HG03442 (cell line): ENCODE data around the gene GABRG3.
"Not testable (repeated sequence)": the region's sequence is repeated elsewhere in the genome, so short reads cannot be mapped to it uniquely, and the experiment has no call there.

ENCODE experiments used
- ATAC-seq: cut with Tn5 transposase; IDR thresholded peaks from one replicate; pipeline ENCODE4 v1.9.1; 2021; ENCODE audit warnings: mild to moderate bottlenecking, moderate library complexity; ENCODE audit not compliant: unreplicated experiment

GABRG3 gene

GRCh38 chr15:26985050-26985449 is 14.1 kb downstream of the GABRG3 start:
- ATAC-seq: no peak

GRCh38 chr15:26996250-26996649 is 25.3 kb downstream of the GABRG3 start:
- no peak for ATAC-seq

- ATAC-seq: not testable (repeated sequence)
Observed at GRCh38 chr15:27003003-27003402, 32.0 kb downstream of the GABRG3 start.

- ATAC-seq: not testable (repeated sequence)
Observed at GRCh38 chr15:27004226-27004625, 33.2 kb downstream of the GABRG3 start.

GRCh38 chr15:27017168-27017809 is 46.3 kb downstream of the GABRG3 start:
- no peak for ATAC-seq

DNA sequence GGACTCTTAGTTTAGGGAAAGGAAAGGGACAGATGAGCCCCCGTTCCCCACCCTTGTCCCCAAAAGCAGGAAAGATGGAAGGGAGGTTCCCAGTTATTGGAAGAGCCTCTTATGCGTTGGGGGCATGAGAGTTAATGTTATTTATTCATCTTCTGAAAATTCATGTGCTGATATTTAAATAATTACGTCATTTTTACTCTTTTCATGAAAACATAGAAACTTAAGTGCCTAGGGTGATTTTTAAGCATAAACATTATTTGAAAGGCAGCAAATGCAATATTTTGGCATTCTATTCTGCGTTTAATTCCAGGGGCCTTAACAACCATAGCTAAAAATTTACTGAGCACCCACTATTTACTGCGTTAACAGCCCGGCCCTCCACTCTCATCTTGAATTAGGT is 48.7 kb downstream of the GABRG3 start:
- no peak for ATAC-seq

- no peak for ATAC-seq
Observed at GRCh38 chr15:27025481-27025966, 54.5 kb downstream of the GABRG3 start.

DNA sequence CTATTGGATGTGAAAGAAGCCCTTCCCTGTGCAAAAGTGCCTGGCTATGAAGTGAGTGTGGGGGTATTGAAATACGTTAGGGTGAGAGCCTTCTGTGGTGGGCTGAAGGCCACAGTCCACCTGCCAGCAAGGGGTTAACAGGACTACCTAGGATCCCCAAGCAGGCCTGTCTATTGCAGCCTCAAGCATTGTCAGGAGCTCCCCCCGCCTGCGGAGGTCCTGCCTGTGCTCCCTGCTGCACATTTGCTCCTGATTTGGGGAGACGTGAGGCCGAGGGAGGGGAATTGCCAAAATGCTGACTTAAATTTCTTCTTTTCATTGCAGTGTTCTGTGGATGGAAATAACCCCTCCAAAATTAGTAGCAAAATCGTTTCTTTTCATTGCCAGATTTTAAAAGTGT is 56.2 kb downstream of the GABRG3 start:
- ATAC-seq: no peak

GRCh38 chr15:27028858-27029477 is 58.0 kb downstream of the GABRG3 start:
- ATAC-seq: no peak

DNA sequence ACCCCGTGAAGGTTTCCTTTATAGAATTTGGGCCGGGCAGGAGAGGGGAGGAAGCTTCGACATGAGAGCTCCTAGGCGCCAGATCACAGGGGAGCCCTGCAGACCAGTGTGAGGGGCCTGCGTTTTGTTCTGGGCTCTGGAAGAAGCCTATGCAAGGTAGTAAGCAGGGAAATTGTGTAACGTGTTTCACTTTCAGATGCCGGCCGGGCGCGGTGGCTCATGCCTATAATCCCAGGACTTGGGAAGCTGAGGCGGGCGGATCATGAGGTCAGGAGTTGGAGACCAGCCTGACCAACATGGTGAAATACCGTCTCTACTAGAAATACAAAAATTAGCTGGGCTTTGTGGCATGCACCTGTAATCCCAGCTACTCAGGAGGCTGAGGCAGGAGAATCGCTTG is 65.2 kb downstream of the GABRG3 start:
- ATAC-seq: no peak

GRCh38 chr15:27037501-27037900 is 66.5 kb downstream of the GABRG3 start:
- no peak for ATAC-seq

GRCh38 chr15:27039152-27039551 is 68.2 kb downstream of the GABRG3 start:
- no peak for ATAC-seq

DNA sequence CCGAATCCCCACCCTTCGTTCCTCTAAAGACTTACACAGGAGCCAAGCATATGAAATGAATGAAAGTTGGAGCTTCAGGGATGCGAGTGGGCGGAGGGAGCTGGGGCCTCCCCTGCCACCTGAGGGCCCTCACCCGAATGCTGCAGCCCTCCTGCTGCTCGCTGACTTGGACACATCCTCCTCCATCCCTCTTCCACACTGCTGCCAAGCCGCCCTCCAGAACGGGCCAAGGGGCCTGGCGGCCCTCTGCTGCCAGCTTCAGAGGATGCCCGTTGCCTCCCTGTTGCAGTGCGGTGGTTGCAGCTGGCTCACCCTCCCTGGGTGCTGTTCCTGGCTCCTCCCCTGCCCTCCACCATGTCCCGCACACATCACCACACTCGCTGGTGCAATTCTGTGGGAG is 71.2 kb downstream of the GABRG3 start:
- ATAC-seq: no peak

GRCh38 chr15:27042646-27043045 is 71.7 kb downstream of the GABRG3 start:
- no peak for ATAC-seq

GRCh38 chr15:27043770-27044169 is 72.8 kb downstream of the GABRG3 start:
- no peak for ATAC-seq

DNA sequence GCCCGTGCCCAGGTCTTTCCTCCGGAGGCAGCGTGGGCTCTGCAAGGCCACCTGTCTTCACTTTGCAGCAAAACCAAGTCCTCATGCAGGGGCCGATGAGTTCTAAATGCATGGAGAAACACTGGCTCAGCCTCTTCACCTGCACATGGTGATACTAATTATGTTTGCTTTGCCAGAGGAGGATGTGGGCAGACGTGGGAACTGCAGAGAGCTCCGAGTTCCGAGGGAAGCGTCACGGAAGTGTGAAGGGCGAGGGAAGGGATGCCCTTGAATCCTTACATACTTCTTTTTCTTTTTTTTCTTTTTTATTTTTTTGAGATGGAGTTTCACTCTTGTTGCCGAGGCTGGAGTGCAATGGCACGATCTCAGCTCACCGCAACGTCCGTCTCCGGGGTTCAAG is 74.8 kb downstream of the GABRG3 start:
- no peak for ATAC-seq

DNA sequence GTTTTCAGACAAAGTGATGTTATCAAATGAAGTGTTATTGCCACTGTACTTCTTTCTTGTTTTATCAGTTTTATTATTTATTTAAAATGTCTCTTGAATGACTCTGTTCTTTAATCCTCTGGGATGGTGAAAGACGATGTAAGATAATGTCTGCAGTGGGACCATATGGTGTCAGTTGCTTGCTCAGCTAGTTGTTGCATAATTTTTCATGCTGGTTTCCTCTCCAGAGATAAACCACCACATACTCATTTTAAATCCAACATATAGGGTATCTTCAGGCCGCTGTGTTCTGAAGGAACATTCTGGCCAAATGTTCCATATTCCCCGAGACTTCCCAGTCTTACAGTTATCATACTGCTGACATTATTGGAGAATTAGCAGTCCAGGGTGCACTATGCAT is 75.9 kb downstream of the GABRG3 start:
- no peak for ATAC-seq

- ATAC-seq: no peak
Observed at GRCh38 chr15:27050163-27050562, 79.2 kb downstream of the GABRG3 start.

GRCh38 chr15:27054426-27054825 is 83.4 kb downstream of the GABRG3 start:
- ATAC-seq: no peak

DNA sequence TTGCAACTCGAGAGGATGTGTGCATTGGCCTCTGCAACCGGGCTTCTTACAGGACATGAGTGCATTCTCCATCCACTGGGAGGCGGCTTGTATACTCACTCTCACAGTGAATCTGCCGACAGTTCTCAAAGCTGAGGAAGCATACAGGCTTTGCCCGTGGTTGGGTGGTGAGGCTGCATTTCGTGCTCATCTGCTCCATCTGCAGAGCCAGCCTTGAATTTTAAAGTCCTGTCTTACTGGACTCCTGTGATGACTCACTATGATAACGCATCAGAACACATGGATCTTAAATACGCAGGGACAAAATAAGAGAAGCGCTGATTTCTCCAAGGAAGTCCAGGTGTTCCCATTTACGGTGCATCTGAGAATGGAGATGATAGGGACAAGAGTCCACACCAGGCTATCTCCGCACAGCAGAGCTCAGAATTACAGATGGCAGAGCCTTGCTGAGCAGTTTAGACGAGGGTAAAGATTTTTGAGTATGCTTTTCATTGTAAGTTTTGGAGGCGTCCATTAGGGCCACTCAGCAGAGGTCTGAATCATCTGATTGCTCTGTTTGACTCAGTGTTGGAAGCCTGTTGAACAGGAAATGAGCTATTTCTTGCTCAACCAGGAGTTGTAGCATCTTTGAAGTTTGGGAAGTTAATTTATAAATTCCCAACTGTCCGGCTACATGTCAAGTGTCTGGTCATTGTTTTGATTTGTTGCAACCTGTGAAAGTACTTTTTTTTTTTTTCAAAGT is 87.1 kb downstream of the GABRG3 start:
- no peak for ATAC-seq

DNA sequence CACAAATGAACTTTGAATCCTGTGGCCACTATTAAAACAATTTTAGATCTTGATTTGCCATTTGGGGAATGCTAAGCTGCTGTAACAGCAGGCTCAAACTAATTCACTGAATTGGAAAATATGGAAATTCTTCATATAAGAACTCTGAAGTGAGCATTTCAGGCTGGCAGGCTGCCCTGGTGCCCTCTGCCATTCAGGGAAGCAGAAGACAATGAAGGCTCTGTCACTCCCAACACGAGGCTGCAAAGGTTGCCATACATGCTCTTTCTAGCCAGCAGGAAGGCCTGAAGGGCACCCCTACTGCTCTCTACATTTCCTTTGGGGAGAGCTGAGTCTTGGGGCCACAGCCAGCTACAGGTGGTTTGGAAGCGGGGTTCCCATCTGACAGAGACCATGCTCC is 88.0 kb downstream of the GABRG3 start:
- no peak for ATAC-seq

DNA sequence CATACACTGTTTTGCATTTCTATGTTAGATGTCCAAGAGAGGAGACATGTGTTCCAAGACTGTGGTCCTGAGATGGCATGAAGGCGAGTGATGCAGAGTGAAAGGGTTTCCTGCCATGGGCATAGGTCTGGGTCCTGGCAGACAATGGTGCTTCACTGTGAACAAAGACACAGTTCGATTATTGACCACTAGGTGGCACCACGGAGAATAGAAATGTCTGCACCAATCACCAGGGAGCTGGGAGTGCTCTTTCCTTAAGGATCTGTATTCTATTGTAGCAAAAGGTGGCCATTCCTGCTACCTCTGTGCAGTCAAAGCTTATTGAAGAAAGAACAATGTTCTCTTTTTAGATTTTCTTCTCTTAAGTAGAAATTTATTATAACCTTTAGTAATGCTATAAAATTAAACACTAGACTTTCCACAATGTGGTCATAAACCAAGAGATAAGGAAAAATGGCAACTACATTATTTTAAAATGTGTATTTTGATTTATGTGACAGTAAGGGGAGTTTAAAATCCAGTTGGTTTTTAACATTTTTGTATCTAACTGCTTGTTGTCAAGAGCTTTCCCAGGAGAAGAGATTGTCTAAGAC is 88.7 kb downstream of the GABRG3 start:
- no peak for ATAC-seq
